PC-3 (cell line): Measurements from ENCODE around the gene CENPO. TPM values are rescaled to one million over a fixed set of nuclear protein-coding genes. Genes with fewer than 3 reads are reported as not detected.

ENCODE experiments used
- ATAC-seq: fragments of 200-7000 bp; cut with Tn5 transposase; 2 replicates; pipeline ENCODE4 v1.9.1; 2020; ENCODE audit warnings: mild to moderate bottlenecking, moderate library complexity
- BruUV-seq: library from RNA; stranded (reverse); fragments of 400-500 nt; replicated peaks from 2 replicates; lab custom pipeline; 2021; lab: Mats Ljungman, UMichigan
- CTCF ChIA-PET: fragments of 300-600 bp; sonication (Branson Sonifier 250); formaldehyde crosslinking; loops from one replicate; lab custom pipeline; 2022; ENCODE audit warnings: antibody characterized with exemption; lab: Charles Lee
- POLR2A ChIA-PET: fragments of 300-600 bp; sonication (Branson Sonifier 250); formaldehyde crosslinking; loops from one replicate; lab custom pipeline; 2022; ENCODE audit warnings: antibody characterized with exemption; ENCODE audit not compliant: unreplicated experiment; lab: Charles Lee
- DNase-seq: peaks from one replicate; pipeline ENCODE4 v3.0.0-alpha.2; 2015
- H2AFZ ChIP-seq: fragments of 300-600 bp; sonication (generic); 2 replicates; pipeline ENCODE4 v1.6.0; 2016; ENCODE audit warnings: antibody characterized with exemption, low read length
- H3F3A ChIP-seq: fragments of 300-600 bp; sonication (generic); one replicate; pipeline ENCODE4 v1.6.0; 2017; ENCODE audit warnings: antibody characterized with exemption, low read length, control low read depth, mild to moderate bottlenecking; ENCODE audit not compliant: unreplicated experiment
- H3K27ac ChIP-seq: fragments of 300-600 bp; sonication (generic); 2 replicates; pipeline ENCODE4 v1.5.1; 2016; ENCODE audit warnings: mild to moderate bottlenecking, low read length
- H3K27me3 ChIP-seq: fragments of 300-600 bp; sonication (generic); 2 replicates; pipeline ENCODE4 v1.6.1; 2016; ENCODE audit warnings: low read length, mixed read lengths
- H3K36me3 ChIP-seq: fragments of 300-600 bp; sonication (generic); 2 replicates; pipeline ENCODE4 v1.6.1; 2016; ENCODE audit warnings: low read depth, mixed run types, low read length, mixed read lengths
- H3K4me1 ChIP-seq: fragments of 300-600 bp; sonication (generic); 2 replicates; pipeline ENCODE4 v1.5.1; 2016; ENCODE audit warnings: low read length; ENCODE audit not compliant: insufficient read depth
- H3K4me2 ChIP-seq: fragments of 300-600 bp; sonication (generic); 2 replicates; pipeline ENCODE4 v1.6.0; 2016; ENCODE audit warnings: low read length
- H3K4me3 ChIP-seq: fragments of 300-600 bp; sonication (generic); 2 replicates; pipeline ENCODE4 v1.5.1; 2016; ENCODE audit warnings: mild to moderate bottlenecking, low read length, mixed read lengths
- H3K79me2 ChIP-seq: fragments of 300-600 bp; sonication (generic); 2 replicates; pipeline ENCODE4 v1.6.1; 2017; ENCODE audit warnings: low read length, mixed read lengths
- H3K9ac ChIP-seq: fragments of 300-600 bp; sonication (generic); 2 replicates; pipeline ENCODE4 v1.6.0; 2016; ENCODE audit warnings: mild to moderate bottlenecking, low read length
- H3K9me2 ChIP-seq: fragments of 300-600 bp; sonication (generic); replicated peaks from 2 replicates; pipeline ENCODE4 v1.6.1; 2016; ENCODE audit warnings: mixed run types, low read length, mixed read lengths
- H3K9me3 ChIP-seq: fragments of 300-600 bp; sonication (generic); 2 replicates; pipeline ENCODE4 v1.6.1; 2016; ENCODE audit warnings: low read length, mixed read lengths
- H4K20me1 ChIP-seq: fragments of 300-600 bp; sonication (generic); 2 replicates; pipeline ENCODE4 v1.6.1; 2016; ENCODE audit warnings: low read length, mixed read lengths
- CTCF ChIP-seq: fragments of 300-600 bp; sonication (generic); conservative IDR thresholded peaks from 2 replicates; pipeline ENCODE4 v1.5.1; 2017; ENCODE audit warnings: antibody characterized with exemption, low read depth, mild to moderate bottlenecking, low read length
- EZH2 ChIP-seq: fragments of 300-600 bp; sonication (generic); IDR thresholded peaks from one replicate; pipeline ENCODE4 v1.6.1; 2017; ENCODE audit warnings: antibody characterized with exemption, mild to moderate bottlenecking, low read length; ENCODE audit not compliant: unreplicated experiment
- EZH2phosphoT487 ChIP-seq: fragments of 300-600 bp; sonication (generic); IDR thresholded peaks from 2 replicates; pipeline ENCODE4 v1.6.1; 2018; ENCODE audit warnings: mild to moderate bottlenecking, antibody characterized with exemption, low read length, borderline replicate concordance
- intact Hi-C: fragments of 100-400 bp; cut with micrococcal nuclease; formaldehyde crosslinking; loops from 2 replicates; pipeline ENCODE4 v1.9.0; 2023
- total RNA-seq: library from RNA; depleted of rRNA; stranded (reverse); fragments of >200 nt; gene quantifications from 2 replicates; pipeline ENCODE4 v1.2.3, GENCODE V29; 2014

The CENPO gene
- total RNA-seq, 1 experiment from 2014 or later = 41.4 TPM

- no peak overlapping the region for H3K4me3 ChIP-seq
- H3K27ac ChIP-seq = no peak overlapping the region
- no peaks in the 10 kb centered on the region for H4K20me1 ChIP-seq
- no peaks in the 10 kb centered on the region for H3F3A ChIP-seq
- no peaks in the 10 kb centered on the region for H3K36me3 ChIP-seq
- no peak for TF ChIP-seq CTCF
- no peak for TF ChIP-seq EZH2
- no peak for TF ChIP-seq EZH2phosphoT487
- no peaks in the 10 kb centered on the region for H3K27me3 ChIP-seq
- DNase-seq (no peak), ATAC-seq (no peak)
- H3K9me3 ChIP-seq = no peaks in the 10 kb centered on the region
- no peaks in the 10 kb centered on the region for H3K4me1 ChIP-seq
- H3K4me2 ChIP-seq = no peak overlapping the region
- no peaks in the 10 kb centered on the region for H3K79me2 ChIP-seq
- intact Hi-C loops = no loop called here
- H3K9ac ChIP-seq = no peak overlapping the region
- H3K9me2 ChIP-seq = no peaks in the 10 kb centered on the region
- POLR2A ChIA-PET = no interaction called here
- no peak overlapping the region for H2AFZ ChIP-seq
- no TSS peak for BruUV-seq
- CTCF ChIA-PET = no interaction called here
Observed at GRCh38 chr2:24840962-24841945, 48.0 kb downstream of the CENPO start.

- Histone ChIP-seq H3F3A (no peaks in the 10 kb centered on the region), H3K4me2 (no peak overlapping the region), H3K27ac (no peak overlapping the region), H3K9me3 (no peaks in the 10 kb centered on the region), H3K4me1 (no peaks in the 10 kb centered on the region), H3K4me3 (no peak overlapping the region), H3K9ac (no peak overlapping the region), H4K20me1 (no peaks in the 10 kb centered on the region), H2AFZ (no peak overlapping the region), H3K27me3 (no peaks in the 10 kb centered on the region), H3K9me2 (no peaks in the 10 kb centered on the region), H3K79me2 (no peaks in the 10 kb centered on the region), H3K36me3 (no peaks in the 10 kb centered on the region)
- TF ChIP-seq EZH2phosphoT487 = no peak
- no peak for TF ChIP-seq EZH2
- TF ChIP-seq CTCF = no peak
- ATAC-seq = no peak
- POLR2A ChIA-PET = no interaction called here
- DNase-seq = no peak
- BruUV-seq = no TSS peak
- CTCF ChIA-PET = no interaction called here
- intact Hi-C loops = no loop called here
Observed at GRCh38 chr2:24842081-24843050, 49.1 kb downstream of the CENPO start.
